NB4 (cell line): ENCODE measurements around the gene MAP3K8.
A peak's percentile ranks its signal among the peaks of the same experiment; 100 is the strongest.

Experiments
- CTCF ChIP-seq: IDR thresholded peaks from one replicate; pipeline ENCODE4 v1.5.1; 2012; ENCODE audit warnings: low read depth, low read length
- MAX ChIP-seq: IDR thresholded peaks from 2 replicates; pipeline ENCODE4 v1.6.1; 2011; ENCODE audit warnings: low read depth, low read length
- MYC ChIP-seq: IDR thresholded peaks from 2 replicates; pipeline ENCODE4 v1.6.1; 2011; ENCODE audit warnings: low read depth, low read length
- POLR2A ChIP-seq: IDR thresholded peaks from 2 replicates; pipeline ENCODE4 v1.6.1; 2011; ENCODE audit warnings: mild to moderate bottlenecking; ENCODE audit not compliant: insufficient read length; ENCODE audit errors: extremely low read depth

- TF ChIP-seq CTCF (no peak), POLR2A (no peak), MAX (peak; percentile 49; the same call in 1 of the 2 replicates), MYC (peak; percentile 48)
Observed at GRCh38 chr10:30491204-30491915, 57.4 kb downstream of the MAP3K8 start.
